Thymus (tissue), 11 donors: ENCODE data around the gene KBTBD2. TPM values are rescaled to one million over a fixed set of nuclear protein-coding genes. Genes with fewer than 3 reads are reported as not detected.
"Not testable (repeated sequence)": the region's sequence is repeated elsewhere in the genome, so short reads cannot be mapped to it uniquely, and the experiment has no call there.

Experiments used
- DNase-seq, 9 donors: peaks; one replicate each; pipeline ENCODE4 v3.0.0-alpha.2; 2013; ENCODE audit warnings: low spot score in 9 of 9, low read depth in 6 of 9, missing footprints in 1 of 9
- H3K27ac ChIP-seq, 2 donors: one replicate each; pipeline ENCODE4 v1.5.1; 2013; ENCODE audit warnings: control low read depth in 1 of 2, low read depth in 1 of 2, low read length in 1 of 2, mild to moderate bottlenecking in 1 of 2, moderate library complexity in 1 of 2
- H3K27me3 ChIP-seq, 2 donors: one replicate each; pipeline ENCODE4 v1.5.1; 2013; ENCODE audit warnings: low read length in 1 of 2; ENCODE audit not compliant: control insufficient read depth in 2 of 2, insufficient read depth in 1 of 2
- H3K36me3 ChIP-seq, 2 donors: one replicate each; pipeline ENCODE4 v1.5.1; 2013; ENCODE audit warnings: low read length in 1 of 2, mild to moderate bottlenecking in 1 of 2, moderate library complexity in 1 of 2; ENCODE audit not compliant: control insufficient read depth in 2 of 2, insufficient read depth in 2 of 2
- H3K4me1 ChIP-seq, 2 donors: one replicate each; pipeline ENCODE4 v1.5.1; 2013; ENCODE audit warnings: low read length in 2 of 2; ENCODE audit not compliant: control insufficient read depth in 2 of 2, insufficient read depth in 2 of 2
- H3K4me3 ChIP-seq, 2 donors: one replicate each; pipeline ENCODE4 v1.5.1; 2013; ENCODE audit warnings: low read length in 2 of 2, control low read depth in 1 of 2, mild to moderate bottlenecking in 1 of 2
- H3K9me3 ChIP-seq, 2 donors: one replicate each; pipeline ENCODE4 v1.5.1; 2013; ENCODE audit warnings: low read length in 1 of 2, mild to moderate bottlenecking in 1 of 2; ENCODE audit not compliant: control insufficient read depth in 2 of 2, insufficient read depth in 1 of 2
- WGBS: extraction: QIAGEN DNeasy Blood & Tissue Kit; methylation state at CpG from one replicate; pipeline ENCODE4 v1.1.7; 2013; 5-methylcytosine and 5-hydroxymethylcytosine counted together
- polyA plus RNA-seq: library from polyadenylated mRNA; stranded (reverse); fragments of 200-250 nt; gene quantifications from one replicate; pipeline ENCODE4 v1.2.3, GENCODE V29; 2013
- total RNA-seq: library from RNA; stranded (reverse); fragments of 120-200 nt; gene quantifications from one replicate; pipeline ENCODE4 v1.2.4, GENCODE V29; 2013
- donor health status: healthy.

The KBTBD2 gene
- total and polyA plus RNA-seq, 2 donors = 24.1 to 31.3 TPM

GRCh38 chr7:32870298-32870697, 21.3 kb downstream of the KBTBD2 start:
- Histone ChIP-seq H3K27ac (no peak overlapping the region), H3K4me3 (no peak overlapping the region), H3K27me3 (no peaks in the 10 kb centered on the region), H3K9me3 (peaks cover 0 to 4% of the 10 kb centered on the region in 2 donors), H3K36me3 (peaks cover 31 to 67% of the 10 kb centered on the region in 2 donors), H3K4me1 (no peaks in the 10 kb centered on the region)
- DNase-seq = no peak
- 98% methylated on average over 3 of the region's 3 CpGs for whole genome bisulfite sequencing

- H3K36me3 ChIP-seq = peaks cover 28 to 61% of the 10 kb centered on the region in 2 donors
- no peaks in the 10 kb centered on the region for H3K4me1 ChIP-seq
- H3K9me3 ChIP-seq = peaks cover 0 to 4% of the 10 kb centered on the region in 2 donors
- H3K27me3 ChIP-seq = no peaks in the 10 kb centered on the region
- H3K27ac ChIP-seq = no peak overlapping the region
- DNase-seq = no peak
- no peak overlapping the region for H3K4me3 ChIP-seq
- WGBS = 98% methylated on average over 7 of the region's 7 CpGs
Observed at GRCh38 chr7:32869716-32870115, 21.8 kb downstream of the KBTBD2 start.

GRCh38 chr7:32868116-32868515, 23.4 kb downstream of the KBTBD2 start:
- no peak for DNase-seq
- H3K27me3 ChIP-seq = no peaks in the 10 kb centered on the region
- H3K4me1 ChIP-seq = no peaks in the 10 kb centered on the region
- peaks cover 19 to 55% of the 10 kb centered on the region in 2 donors for H3K36me3 ChIP-seq
- no peak overlapping the region for H3K4me3 ChIP-seq
- 85% methylated on average over 4 of the region's 4 CpGs for whole genome bisulfite sequencing
- no peak overlapping the region for H3K27ac ChIP-seq
- H3K9me3 ChIP-seq = peaks cover 0 to 4% of the 10 kb centered on the region in 2 donors

- H3K4me1 ChIP-seq = peaks cover 0 to 2% of the 10 kb centered on the region in 2 donors
- DNase-seq = no peak
- no peaks in the 10 kb centered on the region for H3K27me3 ChIP-seq
- H3K4me3 ChIP-seq = no peak overlapping the region
- no peak overlapping the region for H3K27ac ChIP-seq
- H3K9me3 ChIP-seq = peaks cover 0 to 4% of the 10 kb centered on the region in 2 donors
- peaks cover 12 to 34% of the 10 kb centered on the region in 2 donors for H3K36me3 ChIP-seq
Observed at GRCh38 chr7:32865448-32866030, 26.0 kb downstream of the KBTBD2 start.

- H3K36me3 ChIP-seq = peaks cover 3 to 19% of the 10 kb centered on the region in 2 donors
- H3K27me3 ChIP-seq, H3K9me3 ChIP-seq, H3K27ac ChIP-seq, DNase-seq, H3K4me1 ChIP-seq, H3K4me3 ChIP-seq: not testable (repeated sequence)
- WGBS = 98% methylated on average over 1 of the region's 1 CpG
Observed at GRCh38 chr7:32863872-32864271, 27.7 kb downstream of the KBTBD2 start.

- no peaks in the 10 kb centered on the region for H3K27me3 ChIP-seq
- H3K36me3 ChIP-seq = no peaks in the 10 kb centered on the region
- H3K4me1 ChIP-seq = peaks cover 0 to 2% of the 10 kb centered on the region in 2 donors
- no peak overlapping the region for H3K27ac ChIP-seq
- H3K4me3 ChIP-seq = no peak overlapping the region
- DNase-seq = no peak
- H3K9me3 ChIP-seq = no peaks in the 10 kb centered on the region
Observed at GRCh38 chr7:32860090-32860489, 31.5 kb downstream of the KBTBD2 start.

- no peak for DNase-seq
- no peaks in the 10 kb centered on the region for H3K9me3 ChIP-seq
- H3K4me1 ChIP-seq = peaks cover 0 to 2% of the 10 kb centered on the region in 2 donors
- H3K36me3 ChIP-seq = no peaks in the 10 kb centered on the region
- H3K27ac ChIP-seq = no peak overlapping the region
- no peak overlapping the region for H3K4me3 ChIP-seq
- no peaks in the 10 kb centered on the region for H3K27me3 ChIP-seq
- 92% methylated on average over 1 of the region's 1 CpG for WGBS
Observed at GRCh38 chr7:32858648-32859047, 32.9 kb downstream of the KBTBD2 start.

- H3K4me3 ChIP-seq, DNase-seq, H3K27ac ChIP-seq, H3K27me3 ChIP-seq, H3K36me3 ChIP-seq, H3K9me3 ChIP-seq, H3K4me1 ChIP-seq: not testable (repeated sequence)
- 96% methylated on average over 5 of the region's 5 CpGs for WGBS
Observed at GRCh38 chr7:32857063-32857462, 34.5 kb downstream of the KBTBD2 start.

- H3K9me3 ChIP-seq, H3K27me3 ChIP-seq, H3K36me3 ChIP-seq, DNase-seq, H3K4me3 ChIP-seq, H3K4me1 ChIP-seq, H3K27ac ChIP-seq: not testable (repeated sequence)
- 82% methylated on average over 8 of the region's 9 CpGs for WGBS
Observed at GRCh38 chr7:32855837-32856775, 35.5 kb downstream of the KBTBD2 start.
